GM19099 (cell line): ENCODE data around the gene TBP.

Experiments used
- POLR2A ChIP-seq: IDR thresholded peaks from 3 replicates; pipeline ENCODE4 v1.6.1; 2011; ENCODE audit warnings: low read depth; ENCODE audit not compliant: insufficient read length; ENCODE audit errors: extremely low read depth

TBP gene

DNA sequence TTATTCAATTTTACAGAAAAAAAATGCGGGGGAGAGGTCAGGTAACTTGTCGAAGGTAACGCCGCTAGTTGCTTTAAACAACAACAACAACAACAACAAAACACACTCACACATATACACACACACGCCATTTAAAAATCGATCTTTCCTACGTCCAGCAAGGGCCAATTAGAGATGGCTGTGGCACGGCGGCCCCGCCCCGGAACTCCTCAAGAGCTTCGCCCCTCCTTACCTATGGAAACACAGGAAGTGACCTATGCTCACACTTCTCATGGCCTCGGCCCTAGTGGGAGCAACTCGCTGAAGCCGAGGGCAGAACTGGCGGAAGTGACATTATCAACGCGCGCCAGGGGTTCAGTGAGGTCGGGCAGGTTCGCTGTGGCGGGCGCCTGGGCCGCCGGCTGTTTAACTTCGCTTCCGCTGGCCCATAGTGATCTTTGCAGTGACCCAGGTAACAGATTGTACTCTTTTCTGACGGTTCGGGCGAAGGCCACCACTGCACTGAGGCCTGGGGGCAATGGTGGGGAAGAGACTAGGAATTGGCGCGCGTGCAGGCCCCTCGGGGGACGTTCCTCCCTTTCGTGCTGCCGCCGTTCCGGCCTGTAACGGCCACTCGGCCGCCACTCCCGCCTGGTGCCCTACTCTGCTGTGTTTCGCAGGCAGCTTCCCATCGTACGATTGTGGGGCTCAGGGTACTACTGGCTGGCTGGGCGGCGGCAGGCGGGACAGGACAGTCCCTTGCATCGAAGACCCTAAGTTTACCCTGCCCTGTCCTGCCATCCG is at the start of gene TBP:
Gene TBP (plus strand): TSS at position 357 of the 783 bp plus-strand sequence. CDS start 2,661 bp downstream, outside the sequence.
- TF ChIP-seq POLR2A = peak; percentile 77

DNA sequence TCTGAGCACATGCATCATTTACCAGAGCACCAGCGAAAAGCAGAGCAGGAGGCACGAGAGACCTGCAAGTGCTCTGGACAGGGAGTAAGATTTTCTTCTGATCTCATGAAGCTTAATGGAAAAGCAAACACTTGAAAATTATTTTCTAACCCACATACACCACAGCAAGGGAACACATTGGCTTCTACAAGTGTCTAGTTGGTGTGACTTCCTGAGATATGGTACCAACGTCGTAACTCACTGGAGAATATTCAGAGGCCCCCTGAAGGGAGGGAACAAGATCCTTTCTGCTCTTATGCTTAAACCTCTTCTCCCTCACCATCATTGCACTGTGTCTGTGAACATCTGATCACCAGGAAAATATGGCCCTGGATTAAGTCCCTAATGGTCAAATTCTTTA is 49.7 kb upstream of the TBP start:
- no peak for TF ChIP-seq POLR2A

- TF ChIP-seq POLR2A = no peak
Measured at GRCh38 chr6:170505306-170505705, 48.9 kb upstream of the TBP start.

DNA sequence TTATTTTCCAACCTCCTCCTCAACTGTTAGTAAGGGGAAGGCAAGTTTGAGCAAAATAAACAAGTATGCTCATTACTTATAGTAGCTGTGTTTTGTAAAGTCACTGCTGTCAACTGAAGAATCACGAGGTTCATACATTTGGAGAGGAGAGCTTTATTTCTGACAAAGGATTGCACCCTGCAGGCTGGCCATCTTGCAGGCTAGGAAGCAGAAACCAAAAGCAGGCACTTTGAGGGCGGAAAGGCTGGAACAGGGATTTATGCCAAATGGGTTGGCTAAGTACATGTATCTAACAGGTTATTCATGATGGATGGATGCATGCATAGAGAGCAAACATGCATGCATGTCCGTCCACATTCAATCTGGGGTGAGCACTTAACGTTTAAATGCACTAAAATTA is 47.7 kb upstream of the TBP start:
- no peak for TF ChIP-seq POLR2A

GRCh38 chr6:170509723-170510018 is 44.5 kb upstream of the TBP start:
- no peak for TF ChIP-seq POLR2A

DNA sequence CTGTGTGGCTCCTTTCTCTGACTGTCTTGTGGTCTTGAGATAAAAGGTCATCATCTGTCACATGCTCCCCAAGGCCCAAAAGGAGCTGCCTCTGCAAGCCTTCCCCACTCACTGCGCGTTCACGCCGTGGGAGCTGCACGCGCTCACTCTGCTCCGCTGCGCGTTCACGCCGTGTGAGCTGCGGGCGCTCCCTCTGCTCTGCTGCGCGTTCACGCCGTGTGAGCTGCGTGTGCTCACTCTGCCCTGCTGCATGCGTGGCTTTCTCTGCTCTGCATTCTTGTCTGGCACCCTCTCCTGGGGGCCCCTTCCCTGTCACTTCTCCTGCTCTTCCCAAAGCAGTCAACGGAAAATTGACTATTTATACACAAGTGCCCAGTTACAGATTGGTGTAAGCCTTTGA is 43.5 kb upstream of the TBP start:
- no peak for TF ChIP-seq POLR2A

DNA sequence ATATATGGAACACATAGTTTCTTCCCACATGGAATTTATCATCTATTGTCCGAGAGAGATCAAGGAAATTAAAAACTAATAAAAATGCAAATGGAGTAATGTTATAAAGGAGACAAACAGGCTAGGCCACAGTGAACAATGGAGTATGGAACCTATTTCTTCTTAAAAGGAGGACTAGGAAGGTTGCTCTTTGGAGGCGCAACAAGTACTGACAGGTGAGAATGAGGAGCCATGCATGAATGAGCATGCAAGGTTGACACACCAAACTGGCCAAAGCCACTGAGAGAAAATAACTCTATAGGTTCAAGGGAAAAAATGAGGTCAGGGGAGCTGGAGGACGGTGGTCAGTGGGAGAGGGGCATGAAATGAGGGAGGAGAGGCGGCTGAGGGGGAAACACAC is 41.9 kb upstream of the TBP start:
- no peak for TF ChIP-seq POLR2A

- TF ChIP-seq POLR2A = no peak
Measured at GRCh38 chr6:170514908-170515307, 39.3 kb upstream of the TBP start.

DNA sequence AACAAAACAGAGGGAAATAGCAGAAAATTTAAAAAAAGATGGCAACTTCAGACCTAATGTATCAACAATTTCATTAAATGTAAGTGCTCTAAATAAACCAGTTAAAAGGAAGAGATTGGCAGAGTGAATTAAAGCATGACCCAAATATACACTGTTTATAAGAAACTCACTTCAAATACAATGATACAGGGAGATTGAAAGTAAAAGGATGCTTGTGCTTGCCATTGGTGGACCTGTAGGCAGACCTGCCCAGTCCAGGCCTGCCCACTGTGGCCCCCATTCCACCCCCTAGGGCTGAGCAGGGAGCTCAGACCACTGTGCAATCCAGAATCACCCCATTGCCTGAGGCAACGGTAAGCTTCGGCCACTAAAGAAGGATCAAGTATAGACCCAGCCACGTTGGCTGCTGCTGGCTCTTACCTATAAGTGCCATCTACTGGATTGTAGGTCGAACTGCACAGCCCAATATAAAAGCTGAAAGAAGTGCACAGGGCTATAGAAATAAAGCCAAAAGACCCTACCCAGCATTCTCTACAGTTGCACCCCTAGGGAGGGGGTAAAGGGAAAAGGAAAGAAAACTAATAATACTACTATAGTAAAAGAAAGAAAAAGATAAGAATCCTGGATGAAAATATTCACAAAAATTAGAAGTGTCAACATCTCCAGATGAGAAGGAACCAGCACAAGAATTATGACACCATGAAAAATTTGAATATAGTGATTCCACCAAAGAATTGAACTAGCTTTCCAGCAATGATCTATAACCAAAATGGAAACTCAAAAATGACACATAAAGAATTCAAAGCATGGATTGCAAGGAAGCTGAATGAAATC is 37.2 kb upstream of the TBP start:
- TF ChIP-seq POLR2A = no peak

- TF ChIP-seq POLR2A = no peak
Measured at GRCh38 chr6:170522565-170523183, 31.5 kb upstream of the TBP start.

GRCh38 chr6:170523256-170524171 is 30.7 kb upstream of the TBP start:
- no peak for TF ChIP-seq POLR2A

- TF ChIP-seq POLR2A = no peak
Measured at GRCh38 chr6:170524172-170524502, 30.0 kb upstream of the TBP start.

GRCh38 chr6:170525795-170526194 is 28.4 kb upstream of the TBP start:
- TF ChIP-seq POLR2A = no peak

DNA sequence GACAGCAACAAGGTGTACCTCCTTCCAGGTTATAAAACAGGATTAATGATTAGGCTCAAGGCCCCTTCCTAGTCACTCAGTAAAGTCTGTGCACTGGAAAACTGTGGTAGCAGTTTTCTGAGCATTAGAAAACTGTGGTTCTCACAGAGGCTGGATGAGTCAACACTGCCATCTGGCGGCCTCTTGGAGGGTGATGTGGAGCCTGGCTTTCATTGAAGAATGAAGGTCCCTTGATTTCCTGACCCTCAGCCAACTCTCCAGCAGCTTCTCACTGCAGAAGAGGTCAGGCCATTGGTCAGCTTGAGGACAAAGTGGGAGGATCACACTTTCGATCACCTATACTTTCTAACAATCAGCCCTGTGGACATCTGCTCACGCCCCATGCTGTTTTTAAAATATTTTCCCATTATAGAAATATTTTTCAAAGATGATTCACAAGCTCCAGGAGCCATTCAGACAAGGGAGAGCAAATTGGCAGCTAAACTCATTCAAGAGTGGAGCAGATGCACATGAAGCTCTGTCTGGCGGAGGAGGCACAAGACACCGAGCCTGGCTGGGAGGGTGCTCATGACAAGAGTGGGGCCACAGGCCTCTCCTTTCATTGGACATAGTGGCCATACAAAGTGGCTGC is 24.2 kb upstream of the TBP start:
- no peak for TF ChIP-seq POLR2A
